GM21825 (cell line): ENCODE results near the gene HPN.
"Not testable (repeated sequence)": the region's sequence is repeated elsewhere in the genome, so short reads cannot be mapped to it uniquely, and the experiment has no call there.

Source experiments
- ATAC-seq: cut with Tn5 transposase; IDR thresholded peaks from one replicate; pipeline ENCODE4 v1.9.1; 2021; ENCODE audit warnings: mild to moderate bottlenecking, moderate library complexity; ENCODE audit not compliant: unreplicated experiment

The HPN gene

GRCh38 chr19:35100588-35101533 lies 59.3 kb downstream of the HPN start:
- no peak for ATAC-seq

GRCh38 chr19:35101949-35102348 lies 60.4 kb downstream of the HPN start:
- ATAC-seq: not testable (repeated sequence)

DNA sequence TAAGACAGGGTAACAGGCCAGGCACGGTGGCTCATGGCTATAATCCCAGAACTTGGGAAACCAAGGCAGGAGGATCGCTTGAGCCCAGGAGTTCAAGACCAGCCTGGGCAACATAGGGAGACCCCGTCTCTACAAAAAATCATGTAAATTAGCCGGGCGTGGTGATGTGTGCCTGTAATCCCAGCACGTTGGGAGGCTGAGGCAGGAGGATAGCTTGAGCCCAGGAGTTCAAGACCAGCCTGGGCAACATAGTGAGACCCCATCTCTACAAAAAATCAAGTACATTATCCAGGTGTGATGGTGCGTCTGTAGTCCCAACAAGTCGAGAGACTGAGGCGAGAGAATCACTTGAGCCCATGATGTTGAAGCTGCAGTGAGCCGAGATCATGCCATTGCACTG lies 62.1 kb downstream of the HPN start:
- not testable (repeated sequence) for ATAC-seq

- no peak for ATAC-seq
These were observed 62.8 kb downstream of the HPN start for GRCh38 chr19:35104361-35104760.

- no peak for ATAC-seq
These were observed 63.5 kb downstream of the HPN start for GRCh38 chr19:35105047-35105410.

- no peak for ATAC-seq
These were observed 64.1 kb downstream of the HPN start for GRCh38 chr19:35105411-35106290.

DNA sequence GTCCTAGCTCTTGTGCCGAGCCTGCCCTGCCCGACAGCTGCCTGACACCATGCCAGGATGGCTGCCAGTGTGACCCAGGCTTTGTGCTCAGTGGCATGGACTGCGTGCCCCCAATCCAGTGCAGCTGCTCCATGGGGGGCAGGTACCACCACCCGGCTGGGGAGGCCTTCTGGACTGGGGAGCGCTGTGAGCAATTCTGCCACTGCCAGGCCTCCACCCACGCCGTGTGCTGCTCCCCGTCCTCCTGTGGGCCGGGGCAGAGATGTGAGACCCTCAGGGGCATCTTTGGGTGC lies 64.7 kb downstream of the HPN start:
- ATAC-seq: no peak

- ATAC-seq: no peak
These were observed 65.5 kb downstream of the HPN start for GRCh38 chr19:35106898-35107541.

- no peak for ATAC-seq
These were observed 66.0 kb downstream of the HPN start for GRCh38 chr19:35107545-35107944.

- ATAC-seq: no peak
These were observed 67.2 kb downstream of the HPN start for GRCh38 chr19:35108730-35109129.

- ATAC-seq: no peak
These were observed 68.0 kb downstream of the HPN start for GRCh38 chr19:35109395-35110112.

- ATAC-seq: no peak
These were observed 69.5 kb downstream of the HPN start for GRCh38 chr19:35110974-35111373.

DNA sequence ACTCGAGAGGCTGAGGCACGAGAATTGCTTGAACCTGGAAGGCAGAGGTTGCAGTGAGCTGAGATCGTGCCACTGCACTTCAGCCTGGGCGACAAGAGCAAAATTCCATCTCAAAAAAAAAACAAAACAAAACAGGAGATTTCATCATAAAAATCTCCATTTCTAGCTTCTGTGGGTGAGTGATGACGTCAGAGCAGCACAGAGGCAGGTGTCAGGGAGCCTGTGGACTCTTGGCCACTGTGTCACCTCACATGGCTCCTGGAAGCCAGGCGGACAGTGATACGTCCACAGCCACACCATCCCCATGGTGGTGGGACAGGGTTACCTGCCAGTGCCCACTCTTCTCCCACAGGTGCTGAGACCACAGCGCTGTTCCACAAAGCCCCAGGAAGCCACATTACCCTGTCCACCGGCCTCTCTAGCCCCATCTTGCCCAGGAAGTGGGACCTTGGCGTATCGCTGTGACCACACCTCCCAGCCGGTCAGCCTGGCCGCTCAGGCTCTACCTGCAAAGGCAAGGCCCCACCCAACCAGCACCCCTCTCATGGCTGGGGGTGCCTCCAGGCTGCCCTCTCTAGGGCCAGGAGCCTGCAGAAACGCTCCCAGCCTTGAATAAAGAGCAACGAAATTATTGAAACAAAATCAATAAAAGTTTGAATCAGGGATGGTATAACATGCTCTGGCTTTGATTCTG lies 71.6 kb downstream of the HPN start:
- no peak for ATAC-seq

DNA sequence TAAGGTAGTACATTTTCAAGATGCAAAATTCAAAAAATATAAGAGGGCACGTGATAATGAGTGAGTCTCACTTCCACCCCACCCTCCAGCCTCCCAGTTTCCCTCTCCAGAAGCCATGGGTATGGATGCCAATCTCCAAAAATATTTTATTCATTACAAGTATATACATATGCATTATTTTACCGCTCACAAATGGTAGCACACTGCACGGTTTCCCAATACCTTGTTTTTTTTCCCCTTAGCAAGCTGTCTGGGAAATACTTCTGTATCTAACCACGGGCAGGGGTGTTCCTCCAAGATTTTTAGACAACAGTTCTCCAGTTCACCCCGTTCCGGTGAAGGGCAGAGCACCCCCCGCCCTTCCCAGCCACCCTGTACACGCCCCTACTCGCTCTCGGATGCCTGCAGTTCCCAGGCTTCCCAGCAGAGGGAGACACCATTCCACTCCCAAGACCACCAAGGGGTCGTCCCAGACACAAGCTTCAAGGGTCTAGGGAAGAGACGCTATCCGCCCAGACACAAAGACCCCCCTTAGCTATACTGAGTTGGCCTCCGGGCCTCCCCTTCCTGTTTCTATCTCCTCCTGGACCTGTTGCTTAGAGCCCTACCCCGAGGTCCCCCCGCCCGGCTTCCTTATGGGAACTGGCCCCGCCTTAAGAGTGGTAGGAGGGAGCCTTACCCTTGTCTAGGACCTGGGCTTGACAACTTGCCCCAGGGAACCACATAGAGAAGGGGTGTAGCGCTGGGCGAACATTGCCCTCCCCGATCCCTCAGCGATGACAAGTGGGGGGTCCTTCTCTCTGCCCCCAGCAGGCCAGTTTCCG lies 73.0 kb downstream of the HPN start:
- ATAC-seq: no peak

- ATAC-seq: no peak
These were observed 73.8 kb downstream of the HPN start, which contains the start of gene FXYD3 for GRCh38 chr19:35115177-35115951. Gene FXYD3, plus strand, starts transcription at chr19:35115823. Its CDS starts 3,554 bp downstream, at chr19:35119377.
